Measurements from ENCODE around the gene ANKLE1. TPM values are rescaled to one million over a fixed set of nuclear protein-coding genes. Genes with fewer than 3 reads are reported as not detected.

The ANKLE1 gene
- total and polyA plus RNA-seq, 2 donors: 0.26 to 0.66 TPM

DNA sequence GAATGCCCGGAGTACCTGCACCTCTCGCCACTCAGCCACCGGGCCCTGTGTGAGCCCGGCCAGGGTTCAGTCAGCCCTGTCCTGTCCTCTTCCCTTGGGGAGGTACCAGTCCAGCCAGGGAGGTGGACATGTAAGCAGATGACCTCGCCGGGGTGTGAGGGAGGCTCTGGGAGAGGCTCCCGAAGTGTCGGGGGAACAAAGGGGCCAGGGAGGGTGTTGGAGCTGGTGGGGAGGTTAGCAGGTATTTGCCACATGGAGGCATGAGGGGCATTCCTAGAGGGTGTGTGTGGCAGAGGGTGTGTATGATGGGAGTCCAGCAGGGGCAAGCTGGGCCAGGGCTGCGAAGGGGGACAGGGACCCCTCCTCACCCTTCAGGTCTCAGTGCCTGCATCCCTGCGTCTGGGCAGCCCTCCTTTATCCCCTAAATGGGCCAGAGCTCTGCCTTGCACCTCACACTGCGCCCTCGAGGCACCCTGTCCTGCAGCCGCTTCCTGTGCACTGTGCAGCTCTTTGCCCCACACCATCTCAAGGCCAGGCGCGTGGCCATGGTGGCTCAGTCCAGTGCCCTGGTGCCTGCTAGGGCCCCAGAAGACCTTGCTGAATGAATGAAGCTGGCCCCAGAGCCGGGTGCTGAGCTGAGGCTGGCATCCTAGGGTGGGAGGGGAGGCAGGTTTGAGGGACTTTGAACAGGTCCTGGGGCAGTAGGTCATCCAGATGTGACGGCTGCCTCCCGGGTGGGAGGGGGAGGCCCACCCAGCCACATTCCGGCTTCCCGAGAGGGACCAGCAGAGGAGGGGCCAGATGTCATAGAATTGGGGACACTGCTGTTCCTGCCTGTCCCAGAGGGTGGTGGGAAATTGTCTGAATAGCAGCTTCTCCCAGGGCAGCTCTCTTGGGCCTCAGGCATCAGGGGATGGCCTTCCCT, 30.8 kb downstream of the ANKLE1 start:
- WGBS: 89% methylated on average over 20 of the region's 20 CpGs
- H3K4me3 ChIP-seq (ENCODE audit: low read depth, low read length): no peak overlapping the region
- no peaks in the 10 kb centered on the region for H3K36me3 ChIP-seq (ENCODE audit: insufficient read depth)
- no peak for DNase-seq (ENCODE audit: extremely low spot score)
- H3K4me1 ChIP-seq (ENCODE audit: insufficient read depth): no peaks in the 10 kb centered on the region
- no peak overlapping the region for H3K27ac ChIP-seq (ENCODE audit: low read depth)

DNA sequence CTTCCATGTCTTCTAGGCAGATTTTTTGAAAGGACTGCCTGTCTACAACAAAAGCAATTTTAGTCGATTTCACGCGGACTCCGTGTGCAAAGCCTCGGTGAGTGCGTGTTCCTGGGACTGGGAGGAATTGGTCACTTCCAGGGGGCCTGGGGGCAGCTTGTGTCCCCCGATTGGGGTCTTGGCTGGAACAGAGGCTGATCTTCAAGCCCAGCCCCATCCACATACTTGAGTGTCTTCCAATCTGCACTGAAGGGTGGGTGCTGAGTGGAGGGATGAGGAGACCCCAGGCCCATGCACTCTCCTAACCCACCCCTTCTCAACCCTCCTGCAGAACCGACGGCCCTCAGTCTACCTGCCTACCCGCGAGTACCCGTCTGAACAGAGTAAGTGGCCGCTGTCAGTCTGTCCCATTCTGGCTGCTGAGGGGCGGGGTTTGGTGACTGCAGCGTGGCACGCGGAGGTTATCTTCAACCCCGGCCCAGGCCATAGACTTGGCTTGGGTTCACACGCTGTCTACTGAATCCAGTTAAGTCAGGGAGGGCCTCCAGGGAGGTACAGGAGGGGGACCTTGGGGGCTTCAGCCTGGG, 32.4 kb downstream of the ANKLE1 start:
- H3K36me3 ChIP-seq (ENCODE audit: insufficient read depth): no peaks in the 10 kb centered on the region
- no peak overlapping the region for H3K27ac ChIP-seq (ENCODE audit: low read depth)
- H3K4me3 ChIP-seq (ENCODE audit: low read depth, low read length): no peak overlapping the region
- no peaks in the 10 kb centered on the region for H3K4me1 ChIP-seq (ENCODE audit: insufficient read depth)
- no peak for DNase-seq (ENCODE audit: extremely low spot score)
- 93% methylated on average over 19 of the region's 19 CpGs for WGBS

DNA sequence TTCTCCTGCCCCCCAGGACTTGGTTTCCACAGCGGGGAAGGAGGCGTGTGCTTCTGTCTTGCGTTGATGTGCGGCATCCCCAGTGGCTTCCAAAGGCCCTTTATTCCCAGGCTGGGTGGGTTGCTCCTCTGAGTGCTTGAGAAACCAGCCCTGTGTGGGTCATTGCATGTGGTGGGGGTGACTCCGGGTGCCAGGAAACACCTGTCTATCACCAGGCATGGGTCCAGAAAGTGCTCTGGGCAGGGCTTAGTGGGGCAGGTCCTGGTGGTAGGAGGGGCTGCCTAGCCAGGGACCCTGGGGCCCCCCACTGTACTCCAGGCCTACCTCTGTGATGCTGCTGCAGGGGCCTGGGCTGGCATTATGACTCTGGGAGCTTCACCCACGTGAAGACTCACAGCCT, 37.3 kb downstream of the ANKLE1 start:
- WGBS: 84% methylated on average over 6 of the region's 6 CpGs
- no peak overlapping the region for H3K27ac ChIP-seq (ENCODE audit: low read depth)
- H3K4me1 ChIP-seq (ENCODE audit: insufficient read depth): peaks cover 2% of the 10 kb centered on the region
- no peak for DNase-seq (ENCODE audit: extremely low spot score)
- no peak overlapping the region for H3K4me3 ChIP-seq (ENCODE audit: low read depth, low read length)
- H3K36me3 ChIP-seq (ENCODE audit: insufficient read depth): peaks cover 5% of the 10 kb centered on the region

DNA sequence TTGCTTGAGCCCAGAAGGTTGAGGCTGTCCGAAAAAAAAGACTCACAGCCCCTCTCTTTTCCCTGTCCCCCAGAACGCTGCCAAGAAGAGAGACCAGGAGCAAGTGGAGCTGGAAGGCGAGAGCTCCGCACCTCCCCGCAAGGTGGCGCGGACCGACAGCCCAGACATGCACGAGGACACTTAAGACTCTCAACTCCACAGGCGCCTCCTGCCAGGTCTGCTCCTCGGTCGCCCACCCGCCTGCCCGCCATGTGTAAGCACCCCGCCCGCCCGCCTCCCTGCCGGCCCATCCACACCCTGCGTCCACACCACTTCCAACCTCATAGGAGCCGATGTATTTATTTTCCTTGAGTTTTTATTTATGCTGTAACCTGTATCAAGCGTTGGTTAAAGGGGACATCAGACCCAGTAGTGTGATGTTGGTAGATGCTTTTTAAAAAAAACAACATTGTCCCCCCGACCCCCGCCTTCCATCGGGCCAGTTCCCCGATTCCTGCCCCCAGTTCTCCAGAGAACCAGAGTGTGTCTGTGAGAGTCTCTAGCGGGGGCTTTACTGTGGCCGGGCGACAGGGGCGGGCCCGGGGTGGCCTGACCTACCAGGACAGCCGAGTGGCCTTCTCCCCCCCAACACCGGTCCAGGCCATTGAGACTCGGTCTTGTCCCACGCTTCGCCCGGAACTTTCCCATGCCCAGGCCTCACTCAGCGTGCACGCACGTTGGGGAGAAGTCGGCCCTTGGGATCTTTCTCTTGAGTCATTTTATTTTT, 38.0 kb downstream of the ANKLE1 start:
- H3K4me1 ChIP-seq (ENCODE audit: insufficient read depth): peaks cover 2% of the 10 kb centered on the region
- H3K27ac ChIP-seq (ENCODE audit: low read depth): no peak overlapping the region
- WGBS: 94% methylated on average over 40 of the region's 40 CpGs
- H3K36me3 ChIP-seq (ENCODE audit: insufficient read depth): peaks cover 5% of the 10 kb centered on the region
- DNase-seq (ENCODE audit: extremely low spot score): no peak
- H3K4me3 ChIP-seq (ENCODE audit: low read depth, low read length): no peak overlapping the region

DNA sequence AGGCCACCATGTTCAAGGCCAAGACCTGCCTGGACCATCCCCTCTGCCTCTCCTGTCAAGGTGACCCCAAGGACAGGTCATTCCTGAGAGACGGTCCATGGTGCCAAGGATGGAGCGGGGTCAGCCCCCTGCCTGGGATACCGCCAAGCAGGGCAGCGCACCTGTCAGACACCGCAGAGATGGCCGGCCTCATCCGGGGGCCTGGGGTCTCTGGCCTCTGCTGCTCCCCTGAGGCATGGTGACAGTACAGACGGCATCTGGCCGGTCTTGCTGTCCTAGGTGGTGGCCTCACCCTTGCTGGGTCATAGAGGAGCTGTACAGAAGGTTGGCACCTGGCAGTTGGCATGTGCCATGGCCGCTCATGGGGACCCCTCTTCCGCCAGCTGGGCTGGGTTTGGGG, 38.7 kb downstream of the ANKLE1 start:
- Histone ChIP-seq H3K4me3 (ENCODE audit: low read depth, low read length) (no peak overlapping the region), H3K36me3 (ENCODE audit: insufficient read depth) (peaks cover 5% of the 10 kb centered on the region), H3K4me1 (ENCODE audit: insufficient read depth) (peaks cover 2% of the 10 kb centered on the region), H3K27ac (ENCODE audit: low read depth) (no peak overlapping the region)
- DNase-seq (ENCODE audit: extremely low spot score): no peak
- 84% methylated on average over 11 of the region's 11 CpGs for WGBS

DNA sequence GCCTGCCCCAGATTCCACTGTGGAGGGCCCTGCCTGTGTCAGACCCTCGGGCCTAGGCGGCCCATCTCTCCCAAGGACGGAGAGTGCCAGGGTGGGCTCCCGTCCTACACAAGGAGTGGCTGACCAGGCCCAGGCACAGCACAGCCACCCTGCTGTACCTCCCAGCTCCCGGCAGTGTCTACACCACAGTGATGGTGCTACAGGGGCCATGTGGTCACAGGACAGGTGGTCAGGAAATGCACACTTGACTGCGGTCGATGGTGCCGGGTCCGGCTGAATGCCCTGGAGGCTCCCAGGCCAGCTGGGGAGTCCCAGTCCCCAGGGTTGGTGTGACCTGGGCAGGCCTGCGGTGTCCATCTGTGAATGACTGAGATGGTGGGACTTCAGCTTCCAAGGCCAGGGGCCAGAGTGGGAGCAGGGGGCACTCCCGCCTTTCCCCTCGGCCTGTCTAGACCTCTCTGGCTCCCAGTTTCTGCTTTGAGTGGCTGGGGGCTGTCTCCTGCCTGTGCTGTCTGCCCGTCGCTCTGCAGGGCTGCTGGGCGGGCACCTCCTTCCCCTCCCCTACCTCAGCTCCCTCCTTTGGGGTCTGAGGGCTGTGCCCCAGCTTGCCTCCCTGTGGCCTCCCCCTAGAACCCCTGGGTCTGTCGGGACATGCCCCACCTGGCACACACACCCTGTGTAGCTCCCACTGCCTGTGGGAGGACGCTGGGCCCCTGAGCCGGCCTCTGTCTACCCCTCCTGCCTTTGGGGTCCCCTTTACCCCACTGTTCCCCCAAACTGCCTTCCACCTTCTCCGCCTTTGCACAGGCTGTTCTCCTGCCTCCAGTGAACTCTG, 40.2 kb downstream of the ANKLE1 start:
- no peak overlapping the region for H3K27ac ChIP-seq (ENCODE audit: low read depth)
- H3K36me3 ChIP-seq (ENCODE audit: insufficient read depth): peaks cover 5% of the 10 kb centered on the region
- no peak for DNase-seq (ENCODE audit: extremely low spot score)
- WGBS: 88% methylated on average over 19 of the region's 19 CpGs
- H3K4me1 ChIP-seq (ENCODE audit: insufficient read depth): peaks cover 2% of the 10 kb centered on the region
- H3K4me3 ChIP-seq (ENCODE audit: low read depth, low read length): no peak overlapping the region

DNA sequence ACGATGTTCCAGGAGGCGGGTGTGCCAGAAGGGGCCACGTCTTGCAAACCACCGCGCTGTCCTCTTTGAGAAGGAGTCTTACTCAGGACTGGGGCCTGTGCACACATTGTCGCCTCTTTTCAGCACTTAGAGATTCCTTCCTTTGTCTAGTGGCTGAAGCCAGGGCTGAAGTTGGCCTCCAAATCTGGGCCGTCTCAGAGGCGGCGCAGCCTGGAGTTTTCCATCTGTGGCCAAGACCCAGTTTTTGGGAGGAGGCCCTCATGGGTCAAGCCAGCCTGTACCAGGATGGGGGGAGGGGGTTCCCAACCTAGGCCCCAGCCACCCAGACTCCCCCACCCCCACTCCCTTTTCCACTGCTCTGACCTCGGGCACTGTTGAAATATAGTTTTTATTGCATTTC, 41.2 kb downstream of the ANKLE1 start:
- Histone ChIP-seq H3K4me3 (ENCODE audit: low read depth, low read length) (no peak overlapping the region), H3K36me3 (ENCODE audit: insufficient read depth) (peaks cover 5% of the 10 kb centered on the region), H3K27ac (ENCODE audit: low read depth) (no peak overlapping the region), H3K4me1 (ENCODE audit: insufficient read depth) (peaks cover 2% of the 10 kb centered on the region)
- 68% methylated on average over 10 of the region's 10 CpGs for WGBS
- DNase-seq (ENCODE audit: extremely low spot score): no peak

DNA sequence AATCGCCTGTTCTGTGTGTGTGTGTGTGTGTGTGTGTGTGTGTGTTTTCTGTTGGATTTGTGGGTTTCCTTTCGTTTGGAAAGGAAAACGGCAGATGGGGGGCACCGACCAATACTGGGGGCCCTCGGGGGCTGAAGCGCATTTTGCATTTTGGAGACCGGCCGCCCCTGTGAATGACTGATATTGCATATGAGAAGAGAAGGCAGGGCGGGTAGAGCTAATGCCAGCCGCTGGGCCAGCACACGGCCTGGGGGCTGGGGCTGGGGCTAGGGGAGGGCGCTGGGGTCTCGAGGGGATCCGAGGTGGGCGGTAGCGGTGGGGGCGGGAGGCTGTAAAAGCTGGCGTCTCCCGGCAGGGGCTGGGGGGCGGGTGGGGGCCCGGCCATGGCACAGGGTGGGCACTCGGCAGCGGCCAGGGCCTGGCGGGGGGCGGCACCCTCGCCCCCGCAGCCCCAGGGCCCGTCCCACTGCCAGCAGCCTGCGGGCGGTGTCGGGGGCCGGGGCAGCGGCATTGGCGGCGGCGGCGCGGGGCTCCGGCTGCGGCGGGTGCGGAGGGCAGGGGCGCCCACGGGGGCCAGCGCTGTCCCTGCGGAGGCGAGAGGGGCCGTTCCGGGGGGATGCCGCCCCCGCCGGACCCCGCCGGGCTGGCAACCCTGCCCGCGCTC, 41.7 kb downstream of the ANKLE1 start:
- Histone ChIP-seq H3K4me3 (ENCODE audit: low read depth, low read length) (no peak overlapping the region), H3K36me3 (ENCODE audit: insufficient read depth) (peaks cover 5% of the 10 kb centered on the region), H3K27ac (ENCODE audit: low read depth) (no peak overlapping the region), H3K4me1 (ENCODE audit: insufficient read depth) (peaks cover 2% of the 10 kb centered on the region)
- no peak for DNase-seq (ENCODE audit: extremely low spot score)
- 31% methylated on average over 56 of the region's 56 CpGs for WGBS

DNA sequence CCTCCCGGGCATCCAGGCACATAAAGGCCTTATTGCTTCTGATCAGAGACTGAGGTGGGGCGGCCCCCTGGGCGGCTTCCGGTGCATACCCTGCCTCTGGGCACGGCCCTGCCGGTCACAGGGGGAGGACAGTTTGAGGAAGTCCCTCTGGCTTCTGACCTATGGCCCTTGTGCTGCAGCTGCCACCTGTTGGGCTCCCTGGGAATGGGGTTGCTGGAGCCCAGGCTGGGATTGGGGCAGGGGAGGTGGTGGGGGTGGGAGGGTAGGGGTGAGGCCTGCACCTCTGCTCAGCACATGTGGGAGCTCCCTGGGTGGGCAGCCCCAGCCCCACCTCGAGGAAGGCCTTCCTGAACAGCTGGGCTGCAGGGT, 42.2 kb downstream of the ANKLE1 start:
- no peak for DNase-seq (ENCODE audit: extremely low spot score)
- H3K4me1 ChIP-seq (ENCODE audit: insufficient read depth): peaks cover 2% of the 10 kb centered on the region
- H3K36me3 ChIP-seq (ENCODE audit: insufficient read depth): peaks cover 5% of the 10 kb centered on the region
- no peak overlapping the region for H3K27ac ChIP-seq (ENCODE audit: low read depth)
- H3K4me3 ChIP-seq (ENCODE audit: low read depth, low read length): no peak overlapping the region
- 48% methylated on average over 7 of the region's 7 CpGs for WGBS

DNA sequence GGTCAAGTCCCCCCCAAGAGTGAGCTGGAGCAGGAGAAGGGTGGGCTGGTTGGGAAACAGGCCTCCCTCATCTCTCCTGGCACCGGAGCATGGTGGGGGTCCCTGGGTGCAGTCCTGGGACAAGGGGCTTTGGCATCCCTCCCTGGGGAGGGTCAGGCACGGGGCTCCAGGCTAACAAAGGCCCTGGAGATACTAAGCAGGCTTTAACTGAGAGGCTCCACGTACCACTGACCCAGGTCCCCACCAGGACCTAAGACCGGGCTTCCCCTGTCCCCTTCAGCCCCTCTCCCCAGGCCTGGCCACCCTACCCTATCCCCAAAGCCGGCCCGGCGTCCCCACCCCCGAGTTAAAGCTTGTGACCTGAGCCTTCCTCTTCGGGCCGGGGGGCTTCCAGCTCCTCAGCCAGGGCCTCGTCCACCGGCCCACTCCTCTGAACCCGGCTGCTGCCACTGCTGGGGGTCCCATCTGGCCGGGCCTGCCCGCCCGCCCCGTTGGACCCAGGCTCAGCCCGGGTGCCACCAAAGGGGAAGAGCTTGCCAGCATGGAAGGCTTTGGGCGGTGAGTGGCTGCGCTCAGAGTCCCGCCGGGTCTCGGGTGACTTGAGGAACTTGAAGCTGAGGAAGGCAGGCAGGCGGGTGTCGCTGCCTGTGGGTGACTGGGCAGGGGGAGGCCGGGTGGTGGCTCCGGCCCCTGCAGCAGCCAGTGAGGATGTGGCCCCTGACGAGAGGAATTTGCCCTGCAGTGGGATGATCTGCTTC, 42.8 kb downstream of the ANKLE1 start:
- DNase-seq (ENCODE audit: extremely low spot score): no peak
- WGBS: 93% methylated on average over 28 of the region's 28 CpGs
- peaks cover 2% of the 10 kb centered on the region for H3K4me1 ChIP-seq (ENCODE audit: insufficient read depth)

DNA sequence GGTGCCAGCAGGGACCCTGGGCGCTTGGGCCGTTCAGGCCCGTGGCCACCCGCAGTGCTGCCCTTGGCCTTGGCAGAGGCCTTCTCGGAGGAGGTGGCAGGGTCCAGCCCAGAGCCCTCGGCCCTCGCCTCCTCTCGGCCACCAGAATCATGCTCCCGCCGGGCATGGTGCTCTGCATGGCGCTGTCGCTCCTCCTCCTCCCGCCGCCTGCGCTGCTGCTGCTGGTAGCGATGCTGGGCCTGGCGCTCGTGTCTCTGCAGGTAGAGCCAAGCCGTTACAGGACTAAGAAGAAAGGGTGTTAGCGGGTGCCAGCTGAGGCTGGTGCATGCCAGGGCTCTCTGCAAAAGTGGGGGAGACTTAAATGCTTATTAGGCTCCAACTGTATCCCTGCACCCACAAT, 43.4 kb downstream of the ANKLE1 start:
- no peak overlapping the region for H3K27ac ChIP-seq (ENCODE audit: low read depth)
- DNase-seq (ENCODE audit: extremely low spot score): no peak
- H3K4me1 ChIP-seq (ENCODE audit: insufficient read depth): peaks cover 2% of the 10 kb centered on the region
- H3K4me3 ChIP-seq (ENCODE audit: low read depth, low read length): no peak overlapping the region
- H3K36me3 ChIP-seq (ENCODE audit: insufficient read depth): peaks cover 5% of the 10 kb centered on the region
- WGBS: 97% methylated on average over 20 of the region's 20 CpGs

More for the DNA sequence above, 42.8 kb downstream of the ANKLE1 start:
- H3K4me3 ChIP-seq (ENCODE audit: low read depth, low read length): no peak overlapping the region
- H3K36me3 ChIP-seq (ENCODE audit: insufficient read depth): peaks cover 5% of the 10 kb centered on the region
- no peak overlapping the region for H3K27ac ChIP-seq (ENCODE audit: low read depth)

DNA sequence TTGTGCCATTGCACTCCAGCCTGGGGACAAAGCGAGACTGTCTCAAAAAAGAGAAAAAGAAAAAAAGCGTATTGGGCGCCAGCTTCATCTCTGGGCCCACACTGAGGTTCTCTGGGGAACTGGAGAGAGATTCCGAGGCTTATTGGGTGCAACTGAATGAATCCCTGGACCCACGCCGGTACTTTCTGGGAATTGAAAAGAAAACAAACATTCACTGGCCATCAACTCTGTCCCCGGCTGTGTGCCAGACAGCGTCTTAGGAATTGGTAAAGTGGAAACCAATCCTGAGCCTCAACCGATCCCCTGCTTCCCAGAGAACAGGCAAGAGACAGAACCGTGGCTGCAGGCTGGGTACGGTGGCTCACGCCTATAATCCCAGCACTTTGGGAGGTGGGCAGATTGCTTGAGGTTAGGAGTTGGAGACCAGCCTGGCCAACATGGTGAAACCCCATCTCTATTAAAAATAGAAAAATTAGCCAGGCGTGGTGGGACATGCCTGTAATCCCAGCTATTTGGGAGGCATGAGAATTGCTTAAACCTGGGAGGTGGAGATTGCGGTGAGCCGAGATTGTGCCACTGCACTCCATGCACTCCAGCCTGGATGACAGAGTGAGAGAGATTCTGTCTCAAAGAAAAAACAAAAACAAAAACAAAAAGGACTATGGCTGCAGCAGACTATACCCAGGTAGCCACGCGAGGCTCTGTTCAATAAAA, 44.3 kb downstream of the ANKLE1 start:
- H3K36me3 ChIP-seq (ENCODE audit: insufficient read depth): peaks cover 5% of the 10 kb centered on the region
- H3K4me1 ChIP-seq (ENCODE audit: insufficient read depth): peaks cover 2% of the 10 kb centered on the region
- H3K4me3 ChIP-seq (ENCODE audit: low read depth, low read length): no peak overlapping the region
- H3K27ac ChIP-seq (ENCODE audit: low read depth): no peak overlapping the region
- DNase-seq (ENCODE audit: extremely low spot score): no peak
- 88% methylated on average over 17 of the region's 17 CpGs for WGBS
